ENCODE measurements around the gene RAB1B.

- no peak for TF ChIP-seq PATZ1 (CRISPR knock-in tag; IDR thresholded peaks at IDR 0.05; ENCODE audit: borderline replicate concordance)
- TF ChIP-seq ZNF565 (CRISPR knock-in tag; conservative IDR thresholded peaks at IDR 0.05; ENCODE audit: low read depth) = no peak
- no peak for TF ChIP-seq TCF4 (CRISPR knock-in tag; IDR thresholded peaks at IDR 0.05; ENCODE audit: borderline replicate concordance)
- no peak for TF ChIP-seq ARNTL (CRISPR knock-in tag; IDR thresholded peaks at IDR 0.05; ENCODE audit: borderline replicate concordance, low read depth)
- TF ChIP-seq, protein P1, sequence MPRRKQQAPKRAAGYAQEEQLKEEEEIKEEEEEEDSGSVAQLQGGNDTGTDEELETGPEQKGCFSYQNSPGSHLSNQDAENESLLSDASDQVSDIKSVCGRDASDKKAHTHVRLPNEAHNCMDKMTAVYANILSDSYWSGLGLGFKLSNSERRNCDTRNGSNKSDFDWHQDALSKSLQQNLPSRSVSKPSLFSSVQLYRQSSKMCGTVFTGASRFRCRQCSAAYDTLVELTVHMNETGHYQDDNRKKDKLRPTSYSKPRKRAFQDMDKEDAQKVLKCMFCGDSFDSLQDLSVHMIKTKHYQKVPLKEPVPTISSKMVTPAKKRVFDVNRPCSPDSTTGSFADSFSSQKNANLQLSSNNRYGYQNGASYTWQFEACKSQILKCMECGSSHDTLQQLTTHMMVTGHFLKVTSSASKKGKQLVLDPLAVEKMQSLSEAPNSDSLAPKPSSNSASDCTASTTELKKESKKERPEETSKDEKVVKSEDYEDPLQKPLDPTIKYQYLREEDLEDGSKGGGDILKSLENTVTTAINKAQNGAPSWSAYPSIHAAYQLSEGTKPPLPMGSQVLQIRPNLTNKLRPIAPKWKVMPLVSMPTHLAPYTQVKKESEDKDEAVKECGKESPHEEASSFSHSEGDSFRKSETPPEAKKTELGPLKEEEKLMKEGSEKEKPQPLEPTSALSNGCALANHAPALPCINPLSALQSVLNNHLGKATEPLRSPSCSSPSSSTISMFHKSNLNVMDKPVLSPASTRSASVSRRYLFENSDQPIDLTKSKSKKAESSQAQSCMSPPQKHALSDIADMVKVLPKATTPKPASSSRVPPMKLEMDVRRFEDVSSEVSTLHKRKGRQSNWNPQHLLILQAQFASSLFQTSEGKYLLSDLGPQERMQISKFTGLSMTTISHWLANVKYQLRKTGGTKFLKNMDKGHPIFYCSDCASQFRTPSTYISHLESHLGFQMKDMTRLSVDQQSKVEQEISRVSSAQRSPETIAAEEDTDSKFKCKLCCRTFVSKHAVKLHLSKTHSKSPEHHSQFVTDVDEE (CRISPR knock-in tag; IDR thresholded peaks at IDR 0.05) = no peak
- TF ChIP-seq CSRNP3 (CRISPR knock-in tag; IDR thresholded peaks at IDR 0.05) = no peak
- TF ChIP-seq ESRRG (CRISPR knock-in tag; IDR thresholded peaks at IDR 0.05) = no peak
- TF ChIP-seq CSDC2 (CRISPR knock-in tag; IDR thresholded peaks at IDR 0.05) = no peak
- TF ChIP-seq, protein P2, sequence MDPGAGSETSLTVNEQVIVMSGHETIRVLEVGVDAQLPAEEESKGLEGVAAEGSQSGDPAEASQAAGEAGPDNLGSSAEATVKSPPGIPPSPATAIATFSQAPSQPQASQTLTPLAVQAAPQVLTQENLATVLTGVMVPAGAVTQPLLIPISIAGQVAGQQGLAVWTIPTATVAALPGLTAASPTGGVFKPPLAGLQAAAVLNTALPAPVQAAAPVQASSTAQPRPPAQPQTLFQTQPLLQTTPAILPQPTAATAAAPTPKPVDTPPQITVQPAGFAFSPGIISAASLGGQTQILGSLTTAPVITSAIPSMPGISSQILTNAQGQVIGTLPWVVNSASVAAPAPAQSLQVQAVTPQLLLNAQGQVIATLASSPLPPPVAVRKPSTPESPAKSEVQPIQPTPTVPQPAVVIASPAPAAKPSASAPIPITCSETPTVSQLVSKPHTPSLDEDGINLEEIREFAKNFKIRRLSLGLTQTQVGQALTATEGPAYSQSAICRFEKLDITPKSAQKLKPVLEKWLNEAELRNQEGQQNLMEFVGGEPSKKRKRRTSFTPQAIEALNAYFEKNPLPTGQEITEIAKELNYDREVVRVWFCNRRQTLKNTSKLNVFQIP (CRISPR knock-in tag; IDR thresholded peaks at IDR 0.05; ENCODE audit: borderline replicate concordance, low read depth) = no peak
- no peak for TF ChIP-seq ZNF70 (CRISPR knock-in tag; IDR thresholded peaks at IDR 0.05)
- no peak for TF ChIP-seq ZFP3 (CRISPR knock-in tag; IDR thresholded peaks at IDR 0.05)
- TF ChIP-seq BACH2 (CRISPR knock-in tag; IDR thresholded peaks at IDR 0.05; ENCODE audit: borderline replicate concordance) = no peak
- TF ChIP-seq CREB5 (CRISPR knock-in tag; IDR thresholded peaks at IDR 0.05; ENCODE audit: low read depth) = no peak
- no peak for TF ChIP-seq ZFP30 (CRISPR knock-in tag; IDR thresholded peaks at IDR 0.05)
Observed at GRCh38 chr11:66279092-66279734, 10.8 kb downstream of the RAB1B start.

All from SK-N-SH treated with all-trans-retinoic acid at 6 μM for 48 hours (cell line).